ENCODE results near the gene CACNA1C.
"Not testable (repeated sequence)": the region's sequence is repeated elsewhere in the genome, so short reads cannot be mapped to it uniquely, and the experiment has no call there.

The CACNA1C gene

GRCh38 chr12:2692080-2692479 lies 639.3 kb downstream of the CACNA1C start:
- no peak for DNase-seq (ENCODE audit: low read depth in 1 of 2, low spot score in 1 of 2)

GRCh38 chr12:2693244-2693860 lies 640.6 kb downstream of the CACNA1C start:
- no peak for DNase-seq (ENCODE audit: low read depth in 1 of 2, low spot score in 1 of 2)

GRCh38 chr12:2693980-2694610 lies 641.3 kb downstream of the CACNA1C start:
- no peak for DNase-seq (ENCODE audit: low read depth in 1 of 2, low spot score in 1 of 2)

GRCh38 chr12:2696136-2696535 lies 643.3 kb downstream of the CACNA1C start:
- DNase-seq (ENCODE audit: low read depth in 1 of 2, low spot score in 1 of 2): no peak

GRCh38 chr12:2697057-2697800 lies 644.4 kb downstream of the CACNA1C start:
- no peak for DNase-seq (ENCODE audit: low read depth in 1 of 2, low spot score in 1 of 2)

- DNase-seq (ENCODE audit: low read depth in 1 of 2, low spot score in 1 of 2): no peak
Observed at GRCh38 chr12:2698566-2698965, 645.8 kb downstream of the CACNA1C start.

- DNase-seq (ENCODE audit: low read depth in 1 of 2, low spot score in 1 of 2): no peak
Observed at GRCh38 chr12:2710701-2711100, 657.9 kb downstream of the CACNA1C start.

GRCh38 chr12:2719392-2719791 lies 666.6 kb downstream of the CACNA1C start:
- no peak for DNase-seq (ENCODE audit: low read depth in 1 of 2, low spot score in 1 of 2)

GRCh38 chr12:2722806-2723205 lies 670.0 kb downstream of the CACNA1C start:
- no peak for DNase-seq (ENCODE audit: low read depth in 1 of 2, low spot score in 1 of 2)

GRCh38 chr12:2732290-2732689 lies 679.5 kb downstream of the CACNA1C start:
- no peak for DNase-seq (ENCODE audit: low read depth in 1 of 2, low spot score in 1 of 2)

- no peak for DNase-seq (ENCODE audit: low read depth in 1 of 2, low spot score in 1 of 2)
Observed at GRCh38 chr12:2733493-2734355, 680.9 kb downstream of the CACNA1C start.

- DNase-seq (ENCODE audit: low read depth in 1 of 2, low spot score in 1 of 2): no peak
Observed at GRCh38 chr12:2735432-2735831, 682.6 kb downstream of the CACNA1C start.

- DNase-seq (ENCODE audit: low read depth in 1 of 2, low spot score in 1 of 2): no peak
Observed at GRCh38 chr12:2737656-2738241, 685.0 kb downstream of the CACNA1C start.

GRCh38 chr12:2739069-2739468 lies 686.3 kb downstream of the CACNA1C start:
- no peak for DNase-seq (ENCODE audit: low read depth in 1 of 2, low spot score in 1 of 2)

GRCh38 chr12:2739832-2740641 lies 687.2 kb downstream of the CACNA1C start:
- no peak for DNase-seq (ENCODE audit: low read depth in 1 of 2, low spot score in 1 of 2)

- DNase-seq (ENCODE audit: low read depth in 1 of 2, low spot score in 1 of 2): not testable (repeated sequence)
Observed at GRCh38 chr12:2742037-2742436, 689.2 kb downstream of the CACNA1C start.

- no peak for DNase-seq (ENCODE audit: low read depth in 1 of 2, low spot score in 1 of 2)
Observed at GRCh38 chr12:2743478-2743877, 690.7 kb downstream of the CACNA1C start.

- DNase-seq (ENCODE audit: low read depth in 1 of 2, low spot score in 1 of 2): no peak
Observed at GRCh38 chr12:2745655-2746054, 692.9 kb downstream of the CACNA1C start.

Measured in activated CD4-positive, alpha-beta T cell treated with anti-CD3 and anti-CD28 coated beads, Interleukin-2, amount 50 U/mL, for 24 hours (primary cell).